ENCODE results near the gene WDR36.

WDR36 gene

GRCh38 chr5:111119856-111120255 is 27.7 kb downstream of the WDR36 start:
- H3K4me3 Mint-ChIP-seq = no peak overlapping the region
- H3K36me3 Mint-ChIP-seq (ENCODE audit: low read depth) = peaks cover 40% of the 10 kb centered on the region
- H3K27me3 Mint-ChIP-seq (ENCODE audit: low read depth) = no peaks in the 10 kb centered on the region
- no peaks in the 10 kb centered on the region for H3K9me3 Mint-ChIP-seq
- peaks cover 5% of the 10 kb centered on the region for H3K4me1 Mint-ChIP-seq (ENCODE audit: low read depth)
- no peak overlapping the region for H3K27ac Mint-ChIP-seq

GRCh38 chr5:111120911-111121310 is 28.8 kb downstream of the WDR36 start:
- peaks cover 5% of the 10 kb centered on the region for H3K4me1 Mint-ChIP-seq (ENCODE audit: low read depth)
- H3K36me3 Mint-ChIP-seq (ENCODE audit: low read depth) = peaks cover 39% of the 10 kb centered on the region

DNA sequence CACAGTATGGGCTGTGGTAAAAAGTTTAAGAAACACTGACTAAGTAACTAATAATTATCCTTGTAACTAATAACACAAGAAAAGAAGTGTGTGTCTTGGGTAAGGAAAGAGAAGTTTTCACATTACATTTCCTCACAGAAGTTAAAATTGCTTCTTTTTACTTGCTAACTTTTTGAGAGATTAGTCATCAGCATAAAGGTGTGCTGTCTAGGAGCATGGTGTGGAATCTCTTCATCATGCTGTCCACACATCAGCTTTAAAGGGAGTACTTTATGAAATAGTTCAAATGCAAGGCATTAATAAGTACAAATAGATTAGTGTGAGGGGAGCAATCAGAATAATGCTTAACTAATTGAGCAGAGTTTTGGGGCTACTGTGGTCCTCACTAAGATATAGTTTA is 29.8 kb downstream of the WDR36 start:
- H3K27ac Mint-ChIP-seq = no peak overlapping the region

More at GRCh38 chr5:111120911-111121310, 28.8 kb downstream of the WDR36 start:
- no peak overlapping the region for H3K4me3 Mint-ChIP-seq
- no peak overlapping the region for H3K27ac Mint-ChIP-seq
- H3K27me3 Mint-ChIP-seq (ENCODE audit: low read depth) = no peaks in the 10 kb centered on the region
- H3K9me3 Mint-ChIP-seq = no peaks in the 10 kb centered on the region

GRCh38 chr5:111122398-111122797 is 30.2 kb downstream of the WDR36 start:
- no peaks in the 10 kb centered on the region for H3K27me3 Mint-ChIP-seq (ENCODE audit: low read depth)
- no peak overlapping the region for H3K4me3 Mint-ChIP-seq
- H3K27ac Mint-ChIP-seq = no peak overlapping the region
- H3K36me3 Mint-ChIP-seq (ENCODE audit: low read depth) = peaks cover 42% of the 10 kb centered on the region
- peaks cover 2% of the 10 kb centered on the region for H3K4me1 Mint-ChIP-seq (ENCODE audit: low read depth)
- no peaks in the 10 kb centered on the region for H3K9me3 Mint-ChIP-seq

More for the DNA sequence above, 29.8 kb downstream of the WDR36 start:
- Mint-ChIP-seq H3K9me3 (no peaks in the 10 kb centered on the region), H3K4me1 (ENCODE audit: low read depth) (peaks cover 5% of the 10 kb centered on the region), H3K27me3 (ENCODE audit: low read depth) (no peaks in the 10 kb centered on the region), H3K4me3 (no peak overlapping the region), H3K36me3 (ENCODE audit: low read depth) (peaks cover 44% of the 10 kb centered on the region)

GRCh38 chr5:111124793-111125192 is 32.6 kb downstream of the WDR36 start:
- H3K9me3 Mint-ChIP-seq = no peaks in the 10 kb centered on the region
- H3K27me3 Mint-ChIP-seq (ENCODE audit: low read depth) = no peaks in the 10 kb centered on the region
- H3K27ac Mint-ChIP-seq = no peak overlapping the region
- H3K4me3 Mint-ChIP-seq = no peak overlapping the region
- H3K36me3 Mint-ChIP-seq (ENCODE audit: low read depth) = peaks cover 33% of the 10 kb centered on the region
- H3K4me1 Mint-ChIP-seq (ENCODE audit: low read depth) = peaks cover 2% of the 10 kb centered on the region

DNA sequence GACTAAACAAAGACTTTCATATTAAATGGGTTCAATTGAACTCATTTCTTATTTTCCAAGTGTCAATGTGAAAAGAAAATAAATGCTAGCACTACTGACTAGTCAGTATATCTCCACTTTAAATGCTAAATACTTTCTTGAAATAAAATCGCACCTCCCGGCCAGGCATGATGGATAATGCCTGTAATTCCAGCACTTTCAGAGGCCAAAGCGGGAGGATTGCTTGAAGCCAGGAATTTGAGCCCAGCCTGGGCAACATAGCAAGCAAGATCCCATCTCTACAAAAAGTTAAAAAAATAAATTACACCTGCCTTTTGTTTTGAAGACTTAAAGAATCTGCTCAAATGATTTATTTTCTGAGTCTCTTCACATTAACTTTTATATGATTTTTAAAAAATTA is 34.7 kb downstream of the WDR36 start:
- H3K4me1 Mint-ChIP-seq (ENCODE audit: low read depth) = peaks cover 2% of the 10 kb centered on the region
- H3K4me3 Mint-ChIP-seq = no peak overlapping the region
- H3K27me3 Mint-ChIP-seq (ENCODE audit: low read depth) = no peaks in the 10 kb centered on the region
- no peaks in the 10 kb centered on the region for H3K9me3 Mint-ChIP-seq
- peaks cover 26% of the 10 kb centered on the region for H3K36me3 Mint-ChIP-seq (ENCODE audit: low read depth)
- H3K27ac Mint-ChIP-seq = no peak overlapping the region

GRCh38 chr5:111127453-111128195 is 35.5 kb downstream of the WDR36 start:
- Mint-ChIP-seq H3K27me3 (ENCODE audit: low read depth) (no peaks in the 10 kb centered on the region), H3K27ac (no peak overlapping the region), H3K36me3 (ENCODE audit: low read depth) (peaks cover 23% of the 10 kb centered on the region), H3K9me3 (no peaks in the 10 kb centered on the region), H3K4me1 (ENCODE audit: low read depth) (peaks cover 2% of the 10 kb centered on the region), H3K4me3 (no peak overlapping the region)

GRCh38 chr5:111129938-111130337 is 37.8 kb downstream of the WDR36 start:
- H3K9me3 Mint-ChIP-seq = no peaks in the 10 kb centered on the region
- H3K36me3 Mint-ChIP-seq (ENCODE audit: low read depth) = peaks cover 16% of the 10 kb centered on the region
- no peaks in the 10 kb centered on the region for H3K4me1 Mint-ChIP-seq (ENCODE audit: low read depth)
- no peak overlapping the region for H3K27ac Mint-ChIP-seq
- no peak overlapping the region for H3K4me3 Mint-ChIP-seq
- no peaks in the 10 kb centered on the region for H3K27me3 Mint-ChIP-seq (ENCODE audit: low read depth)

DNA sequence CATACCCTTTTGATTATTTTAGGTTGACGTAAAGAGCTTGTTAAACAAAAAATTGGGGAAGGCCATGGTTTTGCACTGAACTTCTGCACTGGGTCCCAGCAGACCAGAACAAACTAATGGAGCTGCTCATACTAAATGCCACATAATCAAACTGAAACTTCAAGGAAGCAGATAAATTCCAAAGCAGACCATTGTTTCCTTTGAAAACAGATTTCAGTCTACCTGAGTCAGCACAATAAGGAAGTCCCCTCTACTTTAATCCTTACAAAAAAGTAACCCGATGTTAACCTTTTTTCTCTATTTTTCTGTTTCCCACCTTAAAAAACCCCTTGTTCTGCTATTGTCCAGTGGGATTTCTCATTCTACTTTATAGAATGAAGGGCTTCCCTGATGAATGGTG is 39.2 kb downstream of the WDR36 start:
- H3K4me3 Mint-ChIP-seq = no peak overlapping the region
- H3K36me3 Mint-ChIP-seq (ENCODE audit: low read depth) = peaks cover 12% of the 10 kb centered on the region
- no peaks in the 10 kb centered on the region for H3K4me1 Mint-ChIP-seq (ENCODE audit: low read depth)
- H3K9me3 Mint-ChIP-seq = no peaks in the 10 kb centered on the region
- H3K27me3 Mint-ChIP-seq (ENCODE audit: low read depth) = no peaks in the 10 kb centered on the region
- no peak overlapping the region for H3K27ac Mint-ChIP-seq

DNA sequence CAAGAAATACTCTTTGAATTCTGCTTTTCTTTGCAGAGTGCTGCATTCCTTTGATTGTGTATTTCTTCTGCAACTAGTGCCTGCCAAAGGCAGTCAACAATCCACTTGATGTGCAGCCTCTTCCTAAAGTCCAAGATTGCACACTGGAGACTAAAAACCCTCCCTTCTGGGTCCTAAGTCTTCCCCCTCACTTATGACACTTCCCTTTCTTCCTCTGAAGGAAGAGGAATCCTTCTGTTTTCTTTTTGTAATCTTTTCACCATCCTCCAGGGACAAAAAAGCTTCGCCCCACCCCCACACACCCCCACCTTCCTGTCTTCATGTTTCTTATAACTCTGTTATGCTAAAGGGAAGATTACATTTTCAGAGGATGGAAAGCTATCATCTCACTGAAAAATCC is 39.9 kb downstream of the WDR36 start:
- Mint-ChIP-seq H3K9me3 (no peaks in the 10 kb centered on the region), H3K27ac (no peak overlapping the region), H3K36me3 (ENCODE audit: low read depth) (peaks cover 9% of the 10 kb centered on the region), H3K27me3 (ENCODE audit: low read depth) (no peaks in the 10 kb centered on the region), H3K4me1 (ENCODE audit: low read depth) (no peaks in the 10 kb centered on the region), H3K4me3 (no peak overlapping the region)

DNA sequence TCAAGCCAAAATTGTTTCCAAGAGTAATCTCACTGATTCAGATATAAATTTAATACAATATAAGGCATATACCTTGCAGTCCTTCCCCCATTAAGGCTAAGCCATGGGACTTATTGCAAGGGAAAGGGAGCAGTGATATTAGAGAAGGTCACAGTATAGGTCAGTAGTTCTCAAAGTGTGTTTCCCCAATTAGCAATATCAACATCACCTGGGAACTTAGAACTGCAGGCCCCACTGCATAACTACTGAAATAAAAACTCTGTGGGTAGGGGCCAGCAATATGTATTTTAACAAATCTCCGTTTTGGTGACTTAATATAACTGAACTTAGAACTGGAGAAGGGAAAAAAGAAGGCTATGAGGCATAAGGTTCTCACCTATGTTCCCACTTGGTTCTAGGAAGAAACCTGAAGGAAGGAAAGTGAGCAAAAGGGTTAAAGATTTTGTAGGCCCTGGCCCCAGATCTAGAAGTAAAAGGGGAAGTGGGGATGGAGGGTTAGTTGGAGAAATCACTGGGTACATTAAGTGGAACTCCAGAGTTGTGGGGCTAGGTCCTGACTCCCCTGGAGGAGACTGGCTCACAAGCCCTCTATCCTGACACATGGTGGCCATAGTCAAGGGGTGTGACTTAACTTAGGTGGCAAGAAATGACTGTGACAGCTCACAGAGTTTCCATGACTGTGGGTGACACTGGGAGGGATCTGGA is 40.7 kb downstream of the WDR36 start:
- H3K27me3 Mint-ChIP-seq (ENCODE audit: low read depth) = no peaks in the 10 kb centered on the region
- peaks cover 6% of the 10 kb centered on the region for H3K36me3 Mint-ChIP-seq (ENCODE audit: low read depth)
- H3K4me1 Mint-ChIP-seq (ENCODE audit: low read depth) = no peaks in the 10 kb centered on the region
- H3K4me3 Mint-ChIP-seq = no peak overlapping the region
- H3K9me3 Mint-ChIP-seq = no peaks in the 10 kb centered on the region
- H3K27ac Mint-ChIP-seq = no peak overlapping the region

DNA sequence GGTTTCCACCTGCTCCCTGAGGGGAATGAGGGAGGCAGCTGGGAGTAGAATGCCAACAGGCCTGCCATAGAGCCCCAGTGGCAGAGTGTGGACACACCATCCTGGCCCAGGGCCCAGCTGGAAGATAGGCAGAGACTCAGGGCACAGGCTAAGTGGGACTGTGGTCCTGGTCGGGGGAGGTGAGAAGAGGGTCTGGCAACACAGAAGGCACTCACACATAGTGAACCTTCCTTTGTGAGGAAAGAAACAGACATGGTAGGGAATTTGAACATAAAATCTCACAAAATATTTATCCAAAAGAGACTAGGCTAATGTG is 41.2 kb downstream of the WDR36 start:
- no peak overlapping the region for H3K27ac Mint-ChIP-seq
- H3K36me3 Mint-ChIP-seq (ENCODE audit: low read depth) = peaks cover 6% of the 10 kb centered on the region
- no peaks in the 10 kb centered on the region for H3K9me3 Mint-ChIP-seq
- no peak overlapping the region for H3K4me3 Mint-ChIP-seq
- no peaks in the 10 kb centered on the region for H3K27me3 Mint-ChIP-seq (ENCODE audit: low read depth)
- no peaks in the 10 kb centered on the region for H3K4me1 Mint-ChIP-seq (ENCODE audit: low read depth)

- Mint-ChIP-seq H3K27ac (no peak overlapping the region), H3K27me3 (ENCODE audit: low read depth) (no peaks in the 10 kb centered on the region), H3K4me1 (ENCODE audit: low read depth) (no peaks in the 10 kb centered on the region), H3K4me3 (no peak overlapping the region), H3K36me3 (ENCODE audit: low read depth) (peaks cover 4% of the 10 kb centered on the region), H3K9me3 (no peaks in the 10 kb centered on the region)
These were observed 41.9 kb downstream of the WDR36 start for GRCh38 chr5:111134087-111134486.

DNA sequence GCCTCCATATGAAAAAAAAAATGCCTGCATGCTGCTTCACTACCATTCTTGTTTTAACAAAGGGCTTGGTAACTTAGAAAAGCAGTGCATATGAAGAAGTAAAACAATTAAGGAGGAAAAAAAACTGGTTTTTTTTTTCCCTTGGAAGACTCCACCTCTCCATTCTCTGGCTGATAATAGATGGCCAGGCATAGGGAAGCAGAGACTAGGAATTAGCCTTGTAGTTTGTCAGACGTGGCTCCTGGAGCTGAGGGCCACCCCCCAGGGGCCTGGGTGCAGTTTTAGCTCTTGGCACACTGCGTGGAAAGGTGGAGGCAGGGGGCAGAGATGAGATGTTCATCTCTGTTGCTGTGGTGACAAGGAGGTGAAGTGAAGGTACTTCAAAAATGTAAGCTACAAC is 42.7 kb downstream of the WDR36 start:
- H3K4me3 Mint-ChIP-seq = no peak overlapping the region
- peaks cover 3% of the 10 kb centered on the region for H3K36me3 Mint-ChIP-seq (ENCODE audit: low read depth)
- no peaks in the 10 kb centered on the region for H3K27me3 Mint-ChIP-seq (ENCODE audit: low read depth)
- no peak overlapping the region for H3K27ac Mint-ChIP-seq
- no peaks in the 10 kb centered on the region for H3K4me1 Mint-ChIP-seq (ENCODE audit: low read depth)
- no peaks in the 10 kb centered on the region for H3K9me3 Mint-ChIP-seq

GRCh38 chr5:111135363-111135762 is 43.2 kb downstream of the WDR36 start:
- no peak overlapping the region for H3K4me3 Mint-ChIP-seq
- no peaks in the 10 kb centered on the region for H3K27me3 Mint-ChIP-seq (ENCODE audit: low read depth)
- no peaks in the 10 kb centered on the region for H3K36me3 Mint-ChIP-seq (ENCODE audit: low read depth)
- H3K27ac Mint-ChIP-seq = no peak overlapping the region
- H3K9me3 Mint-ChIP-seq = no peaks in the 10 kb centered on the region
- H3K4me1 Mint-ChIP-seq (ENCODE audit: low read depth) = no peaks in the 10 kb centered on the region

Measured in T-helper 1 cell treated with Interleukin-12 subunit alpha and Interleukin-12 subunit beta and Interleukin-4 antibody, amounts not matched to agents 30 μg/mL and 1 μg/mL, for 36 hours (primary cell).